HCT116 (cell line): ENCODE data around the gene SERPINI1. TPM values are rescaled to one million over a fixed set of nuclear protein-coding genes. Genes with fewer than 3 reads are reported as not detected.

Experiments
- ATAC-seq: fragments of 200-7000 bp; cut with Tn5 transposase; 2 replicates; pipeline ENCODE4 v1.9.1; 2020; ENCODE audit warnings: mild to moderate bottlenecking, moderate library complexity
- BruUV-seq: library from RNA; stranded (reverse); fragments of 400-500 nt; replicated peaks from 2 replicates; lab custom pipeline; 2021; lab: Mats Ljungman, UMichigan
- CTCF ChIA-PET: fragments of 300-600 bp; sonication (Branson Sonifier 250); formaldehyde crosslinking; loops from one replicate; lab custom pipeline; 2021; ENCODE audit warnings: antibody characterized with exemption; lab: Charles Lee
- POLR2A ChIA-PET: fragments of 300-600, 350-600 bp; sonication (Branson Sonifier 250); formaldehyde crosslinking; loops from one replicate; lab custom pipeline; 2021; ENCODE audit warnings: antibody characterized with exemption; lab: Charles Lee
- RAD21 ChIA-PET, 2 experiments: fragments of 300-600 bp; sonication (Branson Sonifier 250); formaldehyde crosslinking; loops; one replicate each; lab custom pipeline; 2023; ENCODE audit warnings: low total read pairs in 2 of 2; ENCODE audit not compliant: uncharacterized antibody in 2 of 2, unreplicated experiment in 2 of 2, low non-redundant PET in 1 of 2; lab: Charles Lee
- DNase-seq: peaks from one replicate; pipeline ENCODE4 v3.0.0-alpha.2; 2010; ENCODE audit warnings: low read depth, low spot score
- H2AFZ ChIP-seq: fragments of 200-600 bp; shearing (Covaris generic), sonication (generic); 2 replicates; pipeline ENCODE4 v1.6.1; 2017; ENCODE audit warnings: low read depth, mixed run types, mixed read lengths, antibody characterized with exemption, low read length; ENCODE audit not compliant: poor library complexity, severe bottlenecking
- H3K27ac ChIP-seq: 2 replicates; pipeline ENCODE4 v1.5.1; 2012; ENCODE audit warnings: low read depth, low read length
- H3K27me3 ChIP-seq: fragments of 200-600 bp; sonication (generic); 2 replicates; pipeline ENCODE4 v1.6.1; 2016; ENCODE audit warnings: mixed run types, low read length, mixed read lengths; ENCODE audit not compliant: insufficient read depth
- H3K36me3 ChIP-seq, 2 experiments: fragments of 200-500 bp in 1 of 2; fragments of 200-600 bp in 1 of 2; sonication (Bioruptor generic) in 1 of 2; sonication (generic) in 1 of 2; 2 replicates each; pipeline versions ENCODE4 v1.5.1 to v1.6.1; 2014 to 2016; ENCODE audit warnings: low read length in 2 of 2, inconsistent platforms in 1 of 2, mixed read lengths in 1 of 2, mixed run types in 1 of 2; ENCODE audit not compliant: insufficient read depth in 2 of 2, control insufficient read depth in 1 of 2
- H3K4me1 ChIP-seq, 2 experiments: fragments of 200-600 bp in 1 of 2; sonication (generic) in 1 of 2; 2 replicates each; pipeline versions ENCODE4 v1.5.1 to v1.6.1; 2012 to 2017; ENCODE audit warnings: low read length in 2 of 2, inconsistent platforms in 1 of 2, mild to moderate bottlenecking in 1 of 2, mixed read lengths in 1 of 2, mixed run types in 1 of 2, moderate library complexity in 1 of 2; ENCODE audit not compliant: insufficient read depth in 2 of 2, control insufficient read depth in 1 of 2
- H3K4me2 ChIP-seq: fragments of 200-600 bp; sonication (generic); 2 replicates; pipeline ENCODE4 v1.6.1; 2017; ENCODE audit warnings: mixed run types, low read length, mixed read lengths
- H3K4me3 ChIP-seq, 2 experiments: fragments of 200-600 bp in 1 of 2; sonication (generic) in 1 of 2; replicated peaks in 1 of 2; 2 replicates each; pipeline ENCODE4 v1.5.1; 2011 to 2016; ENCODE audit warnings: low read length in 2 of 2, control low read depth in 1 of 2, low read depth in 1 of 2, mild to moderate bottlenecking in 1 of 2, mixed read lengths in 1 of 2, mixed run types in 1 of 2
- H3K79me2 ChIP-seq: fragments of 200-600 bp; sonication (generic); 2 replicates; pipeline ENCODE4 v1.6.1; 2017; ENCODE audit warnings: mild to moderate bottlenecking, mixed run types, low read length, moderate library complexity, mixed read lengths; ENCODE audit not compliant: insufficient read depth
- H3K9ac ChIP-seq: fragments of 200-600 bp; sonication (generic); 2 replicates; pipeline ENCODE4 v1.6.1; 2016; ENCODE audit warnings: low read length, mixed read lengths
- H3K9me2 ChIP-seq: fragments of 200-600 bp; sonication (generic), shearing (Covaris generic); 2 replicates; pipeline ENCODE4 v1.6.1; 2017; ENCODE audit warnings: mixed run types, mild to moderate bottlenecking, moderate library complexity; ENCODE audit not compliant: insufficient read depth
- H3K9me3 ChIP-seq, 2 experiments: fragments of 200-500 bp in 1 of 2; fragments of 200-600 bp in 1 of 2; sonication (Bioruptor generic) in 1 of 2; sonication (generic) in 1 of 2; 2 replicates each; pipeline ENCODE4 v1.6.1; 2014 to 2017; ENCODE audit warnings: low read length in 2 of 2, mixed read lengths in 2 of 2, inconsistent platforms in 1 of 2, low read depth in 1 of 2, mild to moderate bottlenecking in 1 of 2, mixed run types in 1 of 2, moderate library complexity in 1 of 2; ENCODE audit not compliant: control insufficient read depth in 1 of 2, insufficient read depth in 1 of 2
- H4K20me1 ChIP-seq: fragments of 200-600 bp; sonication (generic), shearing (Covaris generic); 2 replicates; pipeline ENCODE4 v1.6.1; 2017; ENCODE audit warnings: mixed run types, mild to moderate bottlenecking, moderate library complexity; ENCODE audit not compliant: insufficient read depth
- CBX3 ChIP-seq: IDR thresholded peaks from 2 replicates; pipeline ENCODE4 v1.6.1; 2012; ENCODE audit warnings: low read depth
- CEBPB ChIP-seq: IDR thresholded peaks from 2 replicates; pipeline ENCODE4 v1.6.1; 2012; ENCODE audit warnings: low read depth
- EZH2phosphoT487 ChIP-seq: fragments of 200-600 bp; IDR thresholded peaks from 2 replicates; pipeline ENCODE4 v1.6.1; 2018; ENCODE audit warnings: antibody characterized with exemption, borderline replicate concordance
- FOSL1 ChIP-seq: IDR thresholded peaks from 2 replicates; pipeline ENCODE4 v1.6.1; 2012; ENCODE audit warnings: low read depth
- JUND ChIP-seq: IDR thresholded peaks from 2 replicates; pipeline ENCODE4 v1.6.1; 2012
- POLR2A ChIP-seq: IDR thresholded peaks from 2 replicates; pipeline ENCODE4 v1.7.0; 2011; ENCODE audit warnings: borderline replicate concordance; ENCODE audit not compliant: insufficient read depth, insufficient read length; ENCODE audit errors: extremely low read depth
- RAD21 ChIP-seq: IDR thresholded peaks from 2 replicates; pipeline ENCODE4 v1.6.1; 2012; ENCODE audit warnings: low read depth, mild to moderate bottlenecking
- SP1 ChIP-seq: IDR thresholded peaks from 2 replicates; pipeline ENCODE4 v1.6.1; 2012; ENCODE audit warnings: low read depth
- SRF ChIP-seq: IDR thresholded peaks from 2 replicates; pipeline ENCODE4 v1.6.1; 2012; ENCODE audit warnings: low read depth
- TCF7L2 ChIP-seq: IDR thresholded peaks from 2 replicates; pipeline ENCODE4 v1.7.0; 2011; ENCODE audit warnings: borderline replicate concordance, inconsistent platforms; ENCODE audit not compliant: insufficient read depth, insufficient read length; ENCODE audit errors: extremely low read depth
- YY1 ChIP-seq: IDR thresholded peaks from 2 replicates; pipeline ENCODE4 v1.6.1; 2011; ENCODE audit warnings: low read length, low read depth, moderate library complexity, mild to moderate bottlenecking; ENCODE audit not compliant: insufficient replicate concordance; ENCODE audit errors: extremely low read depth
- ZNF274 ChIP-seq: fragments of 200-500 bp; sonication (Bioruptor generic); IDR thresholded peaks from 2 replicates; pipeline ENCODE4 v1.6.1; 2014; ENCODE audit warnings: mild to moderate bottlenecking, low read depth, low read length, inconsistent platforms
- intact Hi-C: fragments of 100-400 bp; cut with micrococcal nuclease; formaldehyde crosslinking; loops from 2 replicates; pipeline ENCODE4 v1.10.0; 2022
- total RNA-seq: library from RNA; stranded (reverse); gene quantifications from one replicate; pipeline ENCODE4 v1.2.1, GENCODE V29; 2021; ENCODE audit not compliant: unreplicated experiment
- TF ChIP-seq, protein P1 (sequence below): IDR thresholded peaks from 2 replicates; pipeline ENCODE4 v1.6.1; 2011; ENCODE audit warnings: mild to moderate bottlenecking, low read length, moderate library complexity; ENCODE audit not compliant: insufficient replicate concordance; ENCODE audit errors: extremely low read depth
- TF ChIP-seq, protein P2 (sequence below): IDR thresholded peaks from 2 replicates; pipeline ENCODE4 v1.6.1; 2012
- TF ChIP-seq, protein P3 (sequence below): IDR thresholded peaks from 2 replicates; pipeline ENCODE4 v1.6.1; 2012

SERPINI1 gene
- total RNA-seq, 1 experiment from 2014 or later: 6.5 TPM

DNA sequence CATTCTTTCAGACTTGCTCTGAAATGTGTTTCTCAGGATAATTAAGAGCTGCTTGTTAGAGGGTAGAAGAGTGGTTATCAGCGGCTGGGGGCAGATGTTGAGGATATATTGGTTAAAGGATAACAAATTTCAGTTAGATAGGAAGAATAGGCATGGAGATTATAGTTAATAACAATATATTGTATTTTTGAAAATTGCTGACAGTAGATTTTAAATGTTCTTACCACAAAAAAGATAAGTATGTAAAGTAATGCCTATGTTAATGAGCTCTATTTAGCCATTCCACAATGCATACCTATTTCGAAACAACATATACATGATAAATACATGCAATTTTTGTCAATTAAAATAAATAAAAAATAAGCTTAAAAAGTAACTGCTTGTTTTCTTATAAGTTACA is 123.3 kb downstream of the SERPINI1 start:
- no peaks in the 10 kb centered on the region for H4K20me1 ChIP-seq
- no peak overlapping the region for H3K27ac ChIP-seq
- DNase-seq (no peak), ATAC-seq (no peak)
- no peak overlapping the region for H2AFZ ChIP-seq
- no peaks in the 10 kb centered on the region for H3K36me3 ChIP-seq
- no peak overlapping the region for H3K4me2 ChIP-seq
- no peak for TF ChIP-seq POLR2A
- no peak for TF ChIP-seq TCF7L2
- no peak for TF ChIP-seq SP1
- no peak for TF ChIP-seq EZH2phosphoT487
- TF ChIP-seq, protein P1, sequence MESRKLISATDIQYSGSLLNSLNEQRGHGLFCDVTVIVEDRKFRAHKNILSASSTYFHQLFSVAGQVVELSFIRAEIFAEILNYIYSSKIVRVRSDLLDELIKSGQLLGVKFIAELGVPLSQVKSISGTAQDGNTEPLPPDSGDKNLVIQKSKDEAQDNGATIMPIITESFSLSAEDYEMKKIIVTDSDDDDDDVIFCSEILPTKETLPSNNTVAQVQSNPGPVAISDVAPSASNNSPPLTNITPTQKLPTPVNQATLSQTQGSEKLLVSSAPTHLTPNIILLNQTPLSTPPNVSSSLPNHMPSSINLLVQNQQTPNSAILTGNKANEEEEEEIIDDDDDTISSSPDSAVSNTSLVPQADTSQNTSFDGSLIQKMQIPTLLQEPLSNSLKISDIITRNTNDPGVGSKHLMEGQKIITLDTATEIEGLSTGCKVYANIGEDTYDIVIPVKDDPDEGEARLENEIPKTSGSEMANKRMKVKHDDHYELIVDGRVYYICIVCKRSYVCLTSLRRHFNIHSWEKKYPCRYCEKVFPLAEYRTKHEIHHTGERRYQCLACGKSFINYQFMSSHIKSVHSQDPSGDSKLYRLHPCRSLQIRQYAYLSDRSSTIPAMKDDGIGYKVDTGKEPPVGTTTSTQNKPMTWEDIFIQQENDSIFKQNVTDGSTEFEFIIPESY: no peak
- TF ChIP-seq RAD21: no peak
- TF ChIP-seq, protein P2, sequence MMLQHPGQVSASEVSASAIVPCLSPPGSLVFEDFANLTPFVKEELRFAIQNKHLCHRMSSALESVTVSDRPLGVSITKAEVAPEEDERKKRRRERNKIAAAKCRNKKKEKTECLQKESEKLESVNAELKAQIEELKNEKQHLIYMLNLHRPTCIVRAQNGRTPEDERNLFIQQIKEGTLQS: no peak
- TF ChIP-seq YY1: no peak
- TF ChIP-seq, protein P3, sequence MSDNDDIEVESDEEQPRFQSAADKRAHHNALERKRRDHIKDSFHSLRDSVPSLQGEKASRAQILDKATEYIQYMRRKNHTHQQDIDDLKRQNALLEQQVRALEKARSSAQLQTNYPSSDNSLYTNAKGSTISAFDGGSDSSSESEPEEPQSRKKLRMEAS: no peak
- no peak for TF ChIP-seq CBX3
- TF ChIP-seq ZNF274: no peak
- TF ChIP-seq CEBPB: no peak
- TF ChIP-seq SRF: no peak
- TF ChIP-seq JUND: no peak
- TF ChIP-seq FOSL1: no peak
- TF ChIP-seq, all 23 proteins: peak for 0
- ChIA-PET POLR2A (no interaction called here), RAD21 (no interaction called here), CTCF (interaction anchor here (1.5 kb wide), 1 partner anchor 23 kb away, joined by 4 read pairs; no protein-coding TSS in a partner anchor)
- no peaks in the 10 kb centered on the region for H3K79me2 ChIP-seq
- H3K27me3 ChIP-seq: no peaks in the 10 kb centered on the region
- H3K4me1 ChIP-seq: no peaks in the 10 kb centered on the region
- H3K4me3 ChIP-seq: no peak overlapping the region
- BruUV-seq: no TSS peak
- intact Hi-C loops: no loop called here
- H3K9ac ChIP-seq: no peak overlapping the region
- H3K9me3 ChIP-seq: no peaks in the 10 kb centered on the region
- no peaks in the 10 kb centered on the region for H3K9me2 ChIP-seq
